SK-N-SH (cell line): ENCODE measurements around the gene NOXRED1. TPM values are rescaled to one million over a fixed set of nuclear protein-coding genes. Genes with fewer than 3 reads are reported as not detected.

Source experiments
- CTCF ChIA-PET: fragments of 300-600, 350-600 bp; formaldehyde crosslinking; extraction: SDS; loops from one replicate; lab custom pipeline; 2021; lab: Yijun Ruan, JAX
- POLR2A ChIA-PET: fragments of 350-600 bp; sonication (Branson Sonifier 250); formaldehyde crosslinking; extraction: SDS; loops from one replicate; lab custom pipeline; 2020; ENCODE audit warnings: antibody characterized with exemption, inconsistent platforms; lab: Yijun Ruan, JAX
- DNase-seq: peaks from one replicate; pipeline ENCODE4 v3.0.0; 2012
- H2AFZ ChIP-seq: fragments of 200-600 bp; sonication (generic); 2 replicates; pipeline ENCODE4 v1.8.1; 2016; ENCODE audit warnings: antibody characterized with exemption, mild to moderate bottlenecking, low read depth
- H3F3A ChIP-seq: fragments of 200-600 bp; sonication (generic); replicated peaks from 2 replicates; pipeline ENCODE3; 2016; ENCODE audit warnings: antibody characterized with exemption, mild to moderate bottlenecking; ENCODE audit not compliant: insufficient read depth
- H3K27ac ChIP-seq, 2 experiments: fragments of 200-500 bp in 1 of 2; fragments of 200-600 bp in 1 of 2; sonication (Bioruptor generic) in 1 of 2; sonication (generic), shearing (Covaris generic) in 1 of 2; 2 replicates each; pipeline versions ENCODE4 v1.5.1 to v1.6.1; 2014 to 2016; ENCODE audit warnings: low read depth in 2 of 2, inconsistent platforms in 1 of 2, low read length in 1 of 2, mild to moderate bottlenecking in 1 of 2, mixed read lengths in 1 of 2
- H3K27me3 ChIP-seq: fragments of 200-600 bp; sonication (generic), shearing (Covaris generic); 2 replicates; pipeline ENCODE4 v1.6.1; 2016; ENCODE audit warnings: mixed run types; ENCODE audit not compliant: insufficient read depth
- H3K36me3 ChIP-seq, 2 experiments: fragments of 200-500 bp in 1 of 2; fragments of 200-600 bp in 1 of 2; sonication (Bioruptor generic) in 1 of 2; sonication (generic) in 1 of 2; replicated peaks in 1 of 2; 2 replicates each; pipeline versions ENCODE3 to v1.5.1; 2014 to 2016; ENCODE audit warnings: low read length in 1 of 2, mild to moderate bottlenecking in 1 of 2; ENCODE audit not compliant: insufficient read depth in 2 of 2, control insufficient read depth in 1 of 2
- H3K4me1 ChIP-seq, 2 experiments: fragments of 200-500 bp in 1 of 2; fragments of 200-600 bp in 1 of 2; sonication (Bioruptor generic) in 1 of 2; sonication (generic), shearing (Covaris generic) in 1 of 2; 2 replicates each; pipeline versions ENCODE4 v1.5.1 to v1.6.1; 2014 to 2016; ENCODE audit warnings: low read depth in 1 of 2, low read length in 1 of 2, mixed run types in 1 of 2; ENCODE audit not compliant: insufficient read depth in 2 of 2, control insufficient read depth in 1 of 2
- H3K4me2 ChIP-seq: fragments of 200-600 bp; sonication (generic), shearing (Covaris generic); 2 replicates; pipeline ENCODE4 v1.6.1; 2017; ENCODE audit warnings: mixed run types
- H3K4me3 ChIP-seq, 2 experiments: fragments of 200-500 bp in 1 of 2; fragments of 200-600 bp in 1 of 2; sonication (Bioruptor generic) in 1 of 2; sonication (generic), shearing (Covaris generic) in 1 of 2; 2 replicates each; pipeline versions ENCODE4 v1.5.1 to v1.8.1; 2014 to 2016; ENCODE audit warnings: low read depth in 2 of 2, inconsistent platforms in 1 of 2, low read length in 1 of 2, mild to moderate bottlenecking in 1 of 2, mixed read lengths in 1 of 2, moderate library complexity in 1 of 2
- H3K79me2 ChIP-seq: fragments of 200-600 bp; sonication (generic); 2 replicates; pipeline ENCODE4 v1.8.1; 2017; ENCODE audit warnings: mild to moderate bottlenecking; ENCODE audit not compliant: insufficient read depth
- H3K9ac ChIP-seq: fragments of 200-600 bp; sonication (generic); 2 replicates; pipeline ENCODE4 v1.6.1; 2017; ENCODE audit warnings: mixed run types
- H3K9me2 ChIP-seq: fragments of 200-600 bp; sonication (generic); 2 replicates; pipeline ENCODE4 v1.6.1; 2017; ENCODE audit warnings: mixed run types
- H3K9me3 ChIP-seq: fragments of 200-600 bp; sonication (generic); 2 replicates; pipeline ENCODE4 v1.6.1; 2017; ENCODE audit warnings: mixed run types, mild to moderate bottlenecking, moderate library complexity
- H4K20me1 ChIP-seq: fragments of 200-600 bp; sonication (generic); 2 replicates; pipeline ENCODE4 v1.6.1; 2017; ENCODE audit warnings: mild to moderate bottlenecking, mixed run types; ENCODE audit not compliant: insufficient read depth
- CHD2 ChIP-seq: fragments of 150-350 bp; IDR thresholded peaks from 2 replicates; pipeline ENCODE4 v1.6.1; 2018; ENCODE audit warnings: low read length; ENCODE audit not compliant: partially characterized antibody
- CTCF ChIP-seq: fragments of 200-600 bp; sonication (generic); IDR thresholded peaks from 2 replicates; pipeline ENCODE4 v1.6.1; 2017; ENCODE audit warnings: antibody characterized with exemption, mild to moderate bottlenecking, moderate library complexity
- ELF1 ChIP-seq: IDR thresholded peaks from 2 replicates; pipeline ENCODE4 v1.4.0; 2012
- EZH2phosphoT487 ChIP-seq: fragments of 200-600 bp; sonication (generic); IDR thresholded peaks from 2 replicates; pipeline ENCODE4 v1.6.1; 2017; ENCODE audit warnings: low read depth, mixed run types, mild to moderate bottlenecking, antibody characterized with exemption, moderate library complexity, borderline replicate concordance
- FOXJ3 ChIP-seq: sonication (generic); formaldehyde crosslinking; IDR thresholded peaks from 2 replicates; pipeline ENCODE4 v1.5.1; 2020; ENCODE audit warnings: mild to moderate bottlenecking, missing genetic modification reagents
- FOXM1 ChIP-seq: IDR thresholded peaks from 2 replicates; pipeline ENCODE4 v1.4.0; 2012; ENCODE audit warnings: low read depth, mild to moderate bottlenecking
- GABPA ChIP-seq: IDR thresholded peaks from 2 replicates; pipeline ENCODE4 v1.4.0; 2012; ENCODE audit warnings: low read depth, mild to moderate bottlenecking
- IRF3 ChIP-seq: fragments of 150-350 bp; IDR thresholded peaks from 2 replicates; pipeline ENCODE4 v1.6.1; 2016; ENCODE audit warnings: mild to moderate bottlenecking, low read depth, low read length
- MEF2A ChIP-seq: IDR thresholded peaks from 2 replicates; pipeline ENCODE4 v1.4.0; 2012; ENCODE audit warnings: low read depth, borderline replicate concordance
- NRF1 ChIP-seq: IDR thresholded peaks from 2 replicates; pipeline ENCODE4 v1.6.1; 2012; ENCODE audit warnings: low read depth, mild to moderate bottlenecking, low read length
- RAD21 ChIP-seq: IDR thresholded peaks from 2 replicates; pipeline ENCODE4 v1.6.1; 2012; ENCODE audit warnings: mild to moderate bottlenecking, low read length
- SIN3A ChIP-seq: IDR thresholded peaks from 2 replicates; pipeline ENCODE4 v1.6.1; 2012; ENCODE audit warnings: low read depth, mild to moderate bottlenecking, low read length, moderate library complexity, borderline replicate concordance
- ZBTB33 ChIP-seq: IDR thresholded peaks from 2 replicates; pipeline ENCODE4 v1.4.0; 2012; ENCODE audit warnings: low read depth, borderline replicate concordance
- WGBS: methylation state at CpG from one replicate; pipeline ENCODE4 v1.1.6; 2017; ENCODE audit warnings: low lambda C conversion rate; 5-methylcytosine and 5-hydroxymethylcytosine counted together
- polyA plus RNA-seq, 3 experiments: library from polyadenylated mRNA; depleted of rRNA; stranded (reverse); fragments of >200 nt; gene quantifications; 2 replicates each; pipeline ENCODE4 v1.2.3, GENCODE V29; 2012

The NOXRED1 gene
- polyA plus RNA-seq, 1 of the 3 experiments (the other 2 are of a cell fraction): 0.21 TPM

GRCh38 chr14:77377502-77377844 is 45.9 kb downstream of the NOXRED1 start:
- Histone ChIP-seq H3F3A (no peaks in the 10 kb centered on the region), H3K79me2 (peaks cover 34% of the 10 kb centered on the region; the same call in 1 of the 2 replicates), H3K9me2 (no peaks in the 10 kb centered on the region), H3K4me1 (peaks cover 1 to 11% of the 10 kb centered on the region in 2 experiments; a peak in 3 of 4 replicates), H3K4me2 (peak overlapping the region; percentile 90), H3K36me3 (no peaks in the 10 kb centered on the region), H3K4me3 (peak overlapping the region; percentile 95 to 98), H3K27ac (peak overlapping the region; percentile 97 to 99), H4K20me1 (no peaks in the 10 kb centered on the region), H3K9me3 (no peaks in the 10 kb centered on the region), H2AFZ (peak overlapping the region; percentile 96), H3K9ac (peak overlapping the region; percentile 87), H3K27me3 (no peaks in the 10 kb centered on the region)
- no peak for DNase-seq
- CTCF ChIA-PET: interaction anchor here (0.8 to 1.3 kb wide), 4 partner anchors 62 to 226 kb away, joined by 3 to 5 read pairs (median 4); no protein-coding TSS in a partner anchor
- POLR2A ChIA-PET: interaction anchor here (0.6 to 2.2 kb wide), 7 partner anchors 20 to 81 kb away, joined by 3 to 10 read pairs (median 3); partner anchors contain the start of genes AHSA1, GSTZ1, POMT2 and VIPAS39
- 21% methylated on average over 10 of the region's 10 CpGs for WGBS
- TF ChIP-seq SIN3A (no peak), EZH2phosphoT487 (no peak), NRF1 (no peak), CTCF (no peak), FOXM1 (no peak), IRF3 (no peak), GABPA (no peak), ZBTB33 (no peak), FOXJ3 (CRISPR knock-in tag) (no peak), ELF1 (no peak), MEF2A (no peak), RAD21 (no peak), CHD2 (no peak)
